Suppressor macrophage treated with lipopolysaccharide for 1 hour (primary cell): Measurements from ENCODE around the gene WNT5A.

Experiments
- DNase-seq, 3 donors: peaks; one replicate each; pipeline ENCODE4 v3.0.0-alpha.2; 2020 to 2022

The WNT5A gene

GRCh38 chr3:55486857-55487380, at the start of gene WNT5A:
WNT5A (minus strand) TSS chr3:55487306; CDS start chr3:55486985, 321 bp downstream.
- DNase-seq, result peak; percentile 52 to 56 (median 53)

GRCh38 chr3:55534876-55535275, 47.8 kb upstream of the WNT5A start:
- no peak for DNase-seq

GRCh38 chr3:55532806-55533205, 45.7 kb upstream of the WNT5A start:
- no peak for DNase-seq

GRCh38 chr3:55531321-55531720, 44.2 kb upstream of the WNT5A start:
- peak; percentile 30 to 66 (median 43) for DNase-seq

GRCh38 chr3:55527361-55527760, 40.3 kb upstream of the WNT5A start:
- no peak for DNase-seq

- DNase-seq, result no peak
Observed at GRCh38 chr3:55526332-55527030, 39.4 kb upstream of the WNT5A start.

- no peak for DNase-seq
Observed at GRCh38 chr3:55525436-55525835, 38.3 kb upstream of the WNT5A start.

- no peak for DNase-seq
Observed at GRCh38 chr3:55524565-55525244, 37.6 kb upstream of the WNT5A start.

GRCh38 chr3:55523471-55523870, 36.4 kb upstream of the WNT5A start:
- no peak for DNase-seq

- no peak for DNase-seq
Observed at GRCh38 chr3:55521738-55522421, 34.8 kb upstream of the WNT5A start.

- DNase-seq, result no peak
Observed at GRCh38 chr3:55521064-55521737, 34.1 kb upstream of the WNT5A start.

- no peak for DNase-seq
Observed at GRCh38 chr3:55519019-55519418, 31.9 kb upstream of the WNT5A start.

- DNase-seq, result no peak
Observed at GRCh38 chr3:55518451-55518850, 31.3 kb upstream of the WNT5A start.

- DNase-seq, result no peak
Observed at GRCh38 chr3:55516392-55517030, 29.4 kb upstream of the WNT5A start.

- no peak for DNase-seq
Observed at GRCh38 chr3:55515550-55516246, 28.6 kb upstream of the WNT5A start.

- DNase-seq, result no peak
Observed at GRCh38 chr3:55514962-55515361, 27.9 kb upstream of the WNT5A start.

- DNase-seq, result no peak
Observed at GRCh38 chr3:55512571-55513343, 25.7 kb upstream of the WNT5A start.

GRCh38 chr3:55511895-55512570, 24.9 kb upstream of the WNT5A start:
- no peak for DNase-seq

- no peak for DNase-seq
Observed at GRCh38 chr3:55508335-55508734, 21.2 kb upstream of the WNT5A start.

- no peak for DNase-seq
Observed at GRCh38 chr3:55507808-55508207, 20.7 kb upstream of the WNT5A start.

GRCh38 chr3:55505776-55506175, 18.7 kb upstream of the WNT5A start:
- DNase-seq, result no peak
